Mucosa of descending colon (tissue), 3 donors: ENCODE results near the gene KCNIP1. TPM values are rescaled to one million over a fixed set of nuclear protein-coding genes. Genes with fewer than 3 reads are reported as not detected.

Source experiments
- ATAC-seq: fragments of 200-7000 bp; cut with Tn5 transposase; one replicate; pipeline ENCODE4 v1.9.1; 2020; ENCODE audit warnings: mild to moderate bottlenecking, moderate library complexity
- DNase-seq, 3 donors: peaks; one replicate each; pipeline ENCODE4 v3.0.0-alpha.2; 2020
- H3K36me3 ChIP-seq: fragments of 200-600 bp; one replicate; pipeline ENCODE4 v1.8.0; 2021; ENCODE audit warnings: low read depth, mild to moderate bottlenecking
- H3K4me1 ChIP-seq: fragments of 200-600 bp; one replicate; pipeline ENCODE4 v1.8.0; 2021; ENCODE audit warnings: low read depth, mild to moderate bottlenecking
- H3K4me3 ChIP-seq: fragments of 200-600 bp; one replicate; pipeline ENCODE4 v1.8.0; 2021; ENCODE audit warnings: mild to moderate bottlenecking
- H3K9me3 ChIP-seq: fragments of 200-600 bp; one replicate; pipeline ENCODE4 v1.8.0; 2021; ENCODE audit warnings: mild to moderate bottlenecking
- CTCF ChIP-seq: fragments of 200-600 bp; IDR thresholded peaks from one replicate; pipeline ENCODE4 v1.8.0; 2022; ENCODE audit warnings: antibody characterized with exemption, mild to moderate bottlenecking
- intact Hi-C, 2 donors: fragments of 100-400 bp; cut with DNase I in 1 of 2; cut with micrococcal nuclease in 1 of 2; formaldehyde crosslinking; loops; one replicate each; pipeline versions ENCODE4 v1.11.0 to v1.11.1; 2022; cut with DNase I, micrococcal nuclease
- total RNA-seq, 3 donors: library from RNA; stranded (reverse); fragmentation: NEBNext Ultra II Directional in 2 of 3; extraction: Animal tissue kit (Norgen Biotek cat#: 25700) in 2 of 3; gene quantifications; one replicate each; pipeline versions ENCODE4 v1.2.1 to v1.2.4, GENCODE V29; 2021 to 2023
- donor health status: DM: no; HTN: no; CAD: no; lungs with moderate emphysema.
- donor health status: DM: no; HTN: no; CAD: no.
- donor health status: DM: no; HTN: yes; CAD: no.

The KCNIP1 gene
- total RNA-seq, 3 donors from 2014 or later, result 0.79 TPM; not detected in 2

GRCh38 chr5:170691657-170692056 lies 187.8 kb downstream of the KCNIP1 start:
- TF ChIP-seq CTCF, result no peak
- Histone ChIP-seq H3K4me3 (no peak overlapping the region), H3K9me3 (no peaks in the 10 kb centered on the region), H3K4me1 (no peaks in the 10 kb centered on the region), H3K36me3 (no peaks in the 10 kb centered on the region)
- ATAC-seq (no peak), DNase-seq (no peak)
- intact Hi-C loops, result no loop called here

- H3K4me1 ChIP-seq, result no peaks in the 10 kb centered on the region
- H3K36me3 ChIP-seq, result no peaks in the 10 kb centered on the region
- H3K4me3 ChIP-seq, result no peak overlapping the region
- no peaks in the 10 kb centered on the region for H3K9me3 ChIP-seq
- no peak for DNase-seq
- ATAC-seq, result no peak
- intact Hi-C loops, result no loop called here
- no peak for TF ChIP-seq CTCF
These were observed 189.9 kb downstream of the KCNIP1 start for GRCh38 chr5:170693701-170694100.

- no peaks in the 10 kb centered on the region for H3K9me3 ChIP-seq
- no peaks in the 10 kb centered on the region for H3K4me1 ChIP-seq
- DNase-seq, result no peak
- no peak for ATAC-seq
- intact Hi-C loops, result no loop called here
- H3K4me3 ChIP-seq, result no peak overlapping the region
- H3K36me3 ChIP-seq, result no peaks in the 10 kb centered on the region
- TF ChIP-seq CTCF, result no peak
These were observed 191.1 kb downstream of the KCNIP1 start for GRCh38 chr5:170694911-170695310.

GRCh38 chr5:170697031-170697430 lies 193.2 kb downstream of the KCNIP1 start:
- no peaks in the 10 kb centered on the region for H3K4me1 ChIP-seq
- intact Hi-C loops, result no loop called here
- no peaks in the 10 kb centered on the region for H3K9me3 ChIP-seq
- TF ChIP-seq CTCF, result no peak
- ATAC-seq (no peak), DNase-seq (no peak)
- no peak overlapping the region for H3K4me3 ChIP-seq
- H3K36me3 ChIP-seq, result no peaks in the 10 kb centered on the region

- Histone ChIP-seq H3K4me1 (no peaks in the 10 kb centered on the region), H3K9me3 (no peaks in the 10 kb centered on the region), H3K36me3 (no peaks in the 10 kb centered on the region), H3K4me3 (no peak overlapping the region)
- ATAC-seq (no peak), DNase-seq (no peak)
- intact Hi-C loops, result no loop called here
- no peak for TF ChIP-seq CTCF
These were observed 196.7 kb downstream of the KCNIP1 start for GRCh38 chr5:170700503-170700902.

- no peaks in the 10 kb centered on the region for H3K4me1 ChIP-seq
- no peaks in the 10 kb centered on the region for H3K36me3 ChIP-seq
- TF ChIP-seq CTCF, result no peak
- DNase-seq (no peak), ATAC-seq (no peak)
- intact Hi-C loops, result no loop called here
- H3K9me3 ChIP-seq, result no peaks in the 10 kb centered on the region
- H3K4me3 ChIP-seq, result no peak overlapping the region
These were observed 197.5 kb downstream of the KCNIP1 start for GRCh38 chr5:170701334-170701733.
